ENCODE data around the gene RHBDL1.
"Not testable (repeated sequence)": the region's sequence is repeated elsewhere in the genome, so short reads cannot be mapped to it uniquely, and the experiment has no call there.

RHBDL1 gene

GRCh38 chr16:689175-689897 lies 13.9 kb downstream of the RHBDL1 start:
- DNase-seq: no peak

DNA sequence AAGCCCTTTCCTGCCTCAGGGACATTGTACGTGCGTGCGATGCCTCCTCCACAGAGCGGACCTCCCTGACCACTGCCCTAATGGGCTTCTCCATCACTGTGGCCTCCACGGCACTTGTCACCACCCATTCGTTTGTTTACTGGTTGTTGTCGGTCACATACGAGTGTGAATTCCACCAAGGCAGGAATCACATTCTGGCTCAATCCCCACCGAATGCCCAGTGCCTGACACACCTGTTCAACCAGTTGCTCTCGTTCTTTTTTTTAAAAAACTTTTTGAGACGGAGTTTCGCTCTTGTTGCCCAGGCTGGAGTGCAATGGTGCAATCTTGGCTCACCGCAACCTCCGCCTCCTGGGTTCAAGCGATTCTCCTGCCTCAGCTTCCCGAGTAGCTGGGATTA lies 15.8 kb downstream of the RHBDL1 start:
- not testable (repeated sequence) for DNase-seq

DNA sequence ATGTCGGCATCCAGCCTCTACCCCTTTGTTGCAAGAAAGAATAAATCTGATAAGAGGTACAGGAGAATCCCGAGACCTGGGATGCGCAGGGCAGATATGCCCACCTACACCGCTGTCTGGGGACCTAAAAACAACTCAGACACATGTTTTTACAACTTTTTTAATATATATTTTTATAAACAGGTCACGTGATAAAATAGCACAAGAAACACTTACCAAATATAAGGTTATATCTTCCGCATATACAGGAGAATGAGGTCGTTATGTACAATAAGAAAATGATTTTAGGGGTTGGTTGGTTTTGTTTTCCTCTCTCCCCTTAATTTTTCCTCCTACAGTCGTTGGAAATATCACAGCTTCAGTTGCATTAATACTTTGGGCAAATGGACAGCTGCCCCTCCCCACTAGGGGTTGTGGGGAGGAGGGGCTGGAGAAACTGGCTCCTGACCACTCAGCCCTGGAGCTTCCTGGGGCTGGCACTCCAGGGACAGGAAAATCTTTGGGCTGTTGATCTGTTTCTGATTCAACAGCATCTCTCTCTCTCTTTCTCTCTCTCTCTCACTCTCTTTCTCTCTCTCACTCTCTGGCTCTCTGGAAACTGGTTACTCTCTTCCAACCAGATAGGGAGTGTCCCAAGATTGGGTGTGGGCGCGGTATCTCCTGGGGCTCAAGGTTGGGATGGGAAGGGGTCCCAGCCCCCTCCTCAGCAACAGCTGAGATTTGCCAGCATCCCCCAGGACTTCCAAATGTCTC lies 17.1 kb downstream of the RHBDL1 start:
- no peak for DNase-seq

- DNase-seq: no peak
Measured at GRCh38 chr16:693364-693763, 17.9 kb downstream of the RHBDL1 start.

DNA sequence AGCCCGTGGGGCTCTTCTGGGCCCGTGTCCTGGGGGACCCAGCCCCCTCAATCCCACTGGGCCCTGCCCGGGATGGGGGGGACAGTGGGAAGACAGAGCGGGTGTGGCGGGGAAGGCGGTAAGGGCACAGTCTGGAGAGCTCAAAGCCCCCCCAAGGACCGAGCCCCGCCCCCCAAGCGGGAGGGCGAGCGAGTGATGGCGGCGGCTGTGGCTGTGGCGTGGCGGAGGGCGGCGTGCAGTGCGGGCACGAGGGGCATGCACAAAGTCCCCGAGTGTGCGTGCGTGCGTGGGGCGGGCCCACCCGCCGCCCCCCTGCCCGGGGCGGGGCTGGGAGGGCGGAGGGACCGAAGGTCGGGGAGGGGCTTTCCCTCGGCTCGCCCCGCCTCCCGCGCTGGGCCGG lies 18.3 kb downstream of the RHBDL1 start:
- no peak for DNase-seq

DNA sequence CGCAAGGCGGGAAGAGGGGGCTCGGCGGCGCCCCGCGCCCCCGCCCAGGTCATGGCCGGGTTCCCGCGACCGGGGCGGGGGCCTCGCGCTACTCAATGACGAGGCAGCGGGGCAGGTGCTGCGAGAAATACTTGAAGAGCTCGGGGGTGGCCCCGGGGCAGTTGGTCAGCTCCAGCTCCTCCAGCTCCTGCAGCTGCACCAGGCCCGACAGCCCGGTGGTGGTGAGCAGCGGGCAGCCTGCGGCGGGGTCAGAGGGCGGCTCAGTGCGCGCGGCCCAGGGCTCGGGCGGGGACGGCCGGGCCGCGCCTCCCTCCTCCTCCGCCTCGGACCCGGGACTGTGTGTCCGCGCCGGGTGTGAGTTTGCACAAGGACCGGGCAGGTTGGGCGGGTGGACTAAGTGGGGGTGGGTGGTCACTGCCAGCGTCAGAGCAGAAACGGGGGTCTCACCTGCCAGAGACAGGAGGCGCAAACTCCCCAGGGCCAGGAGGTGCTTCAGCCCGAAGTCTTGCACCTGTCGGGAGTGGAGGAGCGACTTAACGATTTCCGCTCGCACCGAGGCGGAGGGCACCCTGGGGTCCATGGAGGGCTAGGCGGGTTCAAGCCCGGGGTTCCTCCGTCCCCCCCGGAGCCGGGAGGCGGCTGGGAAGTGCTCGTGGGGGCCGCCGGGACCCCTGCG lies 18.9 kb downstream of the RHBDL1 start:
- no peak for DNase-seq

DNA sequence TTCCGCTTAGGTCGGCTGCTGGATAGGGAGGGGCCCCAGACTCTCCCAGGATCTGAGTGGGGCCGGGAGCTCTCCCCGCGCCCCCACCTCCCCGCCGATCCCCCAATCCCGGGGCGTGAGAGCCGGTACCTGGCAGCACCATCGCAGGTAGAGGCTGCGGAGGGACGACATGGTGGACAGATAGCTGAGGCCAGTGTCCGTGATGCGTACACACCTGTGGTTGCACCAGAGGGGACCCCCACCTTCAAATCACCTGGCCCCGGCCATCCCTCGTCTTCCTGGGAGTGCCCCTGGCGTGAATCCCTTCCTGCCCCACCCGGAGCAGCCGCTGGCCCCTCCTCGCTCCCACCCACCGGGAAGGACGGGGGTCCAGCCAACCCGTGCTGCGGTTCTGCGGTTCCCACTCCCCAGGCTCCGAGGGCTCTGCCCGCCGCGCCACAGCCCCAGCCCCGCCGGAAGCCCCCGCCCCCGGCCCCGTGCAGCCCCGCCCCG lies 19.4 kb downstream of the RHBDL1 start:
- no peak for DNase-seq

DNA sequence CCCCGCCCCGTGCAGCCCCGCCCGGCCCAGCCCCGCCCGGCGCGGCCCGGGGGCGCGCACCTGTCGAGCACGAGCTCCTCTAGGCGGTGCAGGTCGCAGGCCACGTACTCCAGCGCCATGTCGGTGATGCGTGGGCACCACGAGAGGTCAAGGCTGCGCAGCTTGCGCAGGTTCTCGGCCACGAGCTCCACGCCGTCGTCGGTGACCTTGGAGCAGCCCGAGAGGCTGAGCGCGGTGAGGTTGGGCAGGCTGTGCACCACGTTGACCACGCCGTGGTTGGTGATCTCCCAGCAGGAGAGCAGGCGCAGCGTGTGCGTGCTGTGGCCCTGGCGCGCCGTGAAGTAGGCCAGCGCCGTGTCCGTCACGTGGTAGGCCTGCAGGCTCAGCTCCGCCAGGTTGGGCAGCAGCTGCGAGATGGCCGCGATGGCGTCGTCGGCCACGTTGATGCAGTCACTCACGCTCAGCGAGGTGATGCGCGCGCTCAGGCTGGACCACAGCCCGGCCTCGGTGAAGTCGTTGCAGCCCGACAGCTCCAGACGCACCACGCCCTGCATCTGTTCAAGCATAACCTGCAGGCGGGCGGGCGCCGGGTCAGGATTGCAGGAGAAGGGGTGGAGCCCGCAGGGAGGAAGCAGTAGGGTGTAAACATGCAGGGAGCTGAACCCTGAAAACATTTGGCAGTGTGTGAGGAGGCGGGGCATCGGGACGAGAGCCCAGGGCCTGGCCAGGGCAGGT lies 20.1 kb downstream of the RHBDL1 start:
- peak; percentile 75 for DNase-seq

DNA sequence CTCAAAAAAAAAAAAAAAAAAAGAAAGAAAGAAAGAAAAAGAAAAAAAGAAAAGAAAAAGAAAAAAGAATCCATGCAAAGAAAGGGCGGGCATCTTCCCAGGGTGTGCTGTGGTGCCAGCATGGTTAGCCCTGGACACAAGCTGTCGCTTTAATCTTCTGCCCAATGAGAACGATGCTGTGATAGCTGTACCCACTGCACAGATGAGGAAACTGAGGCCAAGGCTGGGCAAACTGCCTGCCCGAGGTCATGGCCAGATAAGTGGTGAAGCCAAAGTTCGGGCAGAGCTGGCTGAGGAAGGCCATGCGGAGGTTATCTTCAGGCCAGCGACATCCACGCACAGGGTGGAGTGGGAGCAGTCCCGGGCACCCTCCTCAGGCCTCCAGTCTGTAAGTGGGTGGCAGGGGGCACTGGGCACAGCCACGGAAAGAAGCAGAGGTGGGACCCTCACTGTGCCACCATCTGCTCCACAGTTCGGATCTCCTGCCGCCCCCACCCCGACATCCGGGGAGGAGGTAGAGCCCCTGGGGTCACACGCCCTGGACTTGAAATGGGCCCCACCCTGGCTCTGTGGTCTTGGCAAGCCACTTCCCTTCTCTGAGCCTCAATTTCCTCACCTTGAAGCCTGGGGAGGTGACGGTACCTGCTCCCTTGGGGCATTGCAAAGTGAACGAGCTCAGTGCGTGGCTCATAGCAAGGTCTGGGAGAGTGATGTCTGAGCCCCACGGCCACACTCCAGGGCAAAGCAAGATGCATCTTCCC lies 23.6 kb downstream of the RHBDL1 start:
- DNase-seq: no peak

- DNase-seq: peak; percentile 54
Measured at GRCh38 chr16:700684-701584, 25.5 kb downstream of the RHBDL1 start.

GRCh38 chr16:702341-702740 lies 26.9 kb downstream of the RHBDL1 start:
- no peak for DNase-seq

GRCh38 chr16:703406-703805 lies 27.9 kb downstream of the RHBDL1 start:
- DNase-seq: no peak

DNA sequence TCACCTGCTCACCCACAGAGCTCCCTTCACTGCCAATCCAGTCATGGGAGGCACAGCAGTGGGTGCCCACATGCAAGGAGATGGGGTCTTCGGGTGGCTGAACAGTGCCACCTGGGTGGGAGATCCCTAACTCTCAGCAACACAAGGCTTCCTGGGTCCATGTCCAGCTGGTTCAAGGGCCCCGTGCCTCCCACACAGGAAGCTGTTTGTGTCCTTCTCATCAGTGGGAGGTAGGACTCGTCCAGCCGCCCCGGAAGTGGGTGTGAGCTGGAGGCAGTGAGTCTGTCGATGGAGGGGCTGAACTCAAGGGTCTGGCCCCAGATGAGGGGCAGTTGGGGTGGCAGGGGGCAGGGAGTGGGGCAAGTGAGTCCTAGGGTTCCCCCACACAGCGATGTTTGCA lies 28.6 kb downstream of the RHBDL1 start:
- DNase-seq: no peak

DNA sequence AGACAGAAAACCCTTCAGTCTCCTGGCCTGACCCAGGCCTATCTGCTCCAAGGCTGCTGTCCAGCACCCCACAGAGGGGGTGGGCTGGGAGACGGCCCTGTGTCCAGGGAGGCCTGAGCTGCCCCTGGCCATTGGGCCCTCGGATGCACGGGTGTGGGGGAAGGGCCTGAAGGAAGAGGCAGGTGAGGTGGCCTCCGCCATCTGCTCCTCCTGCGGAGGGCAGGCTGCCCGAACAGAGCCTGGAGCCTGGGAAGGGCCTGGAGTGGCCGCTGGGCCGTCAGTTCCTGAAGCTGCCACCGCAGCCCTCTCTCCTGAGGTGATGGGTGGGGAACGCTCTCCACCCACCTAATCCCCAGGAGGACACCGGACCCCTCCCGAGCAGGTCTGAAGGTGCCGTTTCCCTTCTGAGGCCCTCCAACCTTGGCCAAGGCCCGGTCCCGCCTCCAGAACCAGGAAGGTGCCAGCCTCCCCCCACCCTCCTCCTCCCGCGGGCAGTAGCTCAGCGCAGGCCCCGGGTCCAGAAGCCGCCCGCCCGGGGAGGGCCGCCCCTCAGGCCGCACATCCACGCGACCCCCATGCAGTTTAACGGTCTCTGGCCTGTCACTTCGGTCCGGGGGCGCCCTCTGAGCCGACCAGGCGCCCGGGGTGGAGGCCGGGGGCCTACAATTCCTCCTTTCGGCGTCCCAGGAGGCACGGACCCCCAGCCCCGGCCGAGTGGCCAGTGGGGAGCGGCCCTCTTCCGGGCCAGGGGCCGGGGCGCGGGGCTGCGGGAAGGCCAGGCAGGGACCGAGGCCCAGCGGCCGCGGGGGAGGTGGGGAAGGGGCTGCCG lies 29.3 kb downstream of the RHBDL1 start:
- DNase-seq: no peak

DNA sequence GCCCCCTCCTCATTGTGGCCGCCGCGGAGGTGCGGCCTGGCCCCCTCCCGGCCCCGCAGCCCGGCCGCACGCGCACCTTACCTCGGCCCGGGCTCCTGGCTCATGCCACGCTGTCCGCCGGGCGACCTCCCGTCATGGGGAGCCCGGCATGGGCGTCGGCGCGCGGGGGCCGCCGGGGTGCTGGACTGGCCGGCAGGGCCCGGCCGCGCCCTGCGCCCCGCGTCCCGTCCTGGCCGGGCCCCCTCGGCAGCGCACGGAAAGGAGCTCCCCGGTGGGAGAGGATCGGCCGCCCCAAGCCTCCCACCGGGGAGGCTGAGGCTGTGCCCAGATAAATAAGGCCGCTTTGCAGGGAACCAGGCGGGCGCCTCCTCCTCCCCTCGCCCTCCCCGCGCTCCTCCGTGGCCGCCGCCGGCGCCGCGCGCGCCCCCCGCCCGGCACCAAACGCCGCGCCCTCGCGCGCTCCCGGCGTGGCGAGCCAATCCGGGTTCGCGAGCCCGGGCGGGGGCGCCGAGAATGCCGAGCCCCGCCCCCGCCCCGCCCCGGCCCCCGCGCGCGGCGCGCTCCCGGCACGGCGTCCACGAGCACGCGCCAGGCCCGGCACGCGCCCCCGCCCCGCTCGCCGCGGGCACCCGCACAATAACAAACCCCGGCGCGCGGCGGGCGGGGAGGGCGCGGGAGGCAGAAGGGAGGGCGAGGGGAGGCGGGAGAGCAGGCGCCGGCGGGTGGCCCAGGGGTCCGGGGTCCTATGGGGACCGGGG lies 30.1 kb downstream of the RHBDL1 start, which contains the start of gene FBXL16:
Gene FBXL16 (minus strand): TSS at position 371 of the 758 bp plus-strand sequence. CDS start 8,396 bp downstream, outside the sequence.
- no peak for DNase-seq

- DNase-seq: no peak
Measured at GRCh38 chr16:706189-707061, 31.0 kb downstream of the RHBDL1 start.

DNA sequence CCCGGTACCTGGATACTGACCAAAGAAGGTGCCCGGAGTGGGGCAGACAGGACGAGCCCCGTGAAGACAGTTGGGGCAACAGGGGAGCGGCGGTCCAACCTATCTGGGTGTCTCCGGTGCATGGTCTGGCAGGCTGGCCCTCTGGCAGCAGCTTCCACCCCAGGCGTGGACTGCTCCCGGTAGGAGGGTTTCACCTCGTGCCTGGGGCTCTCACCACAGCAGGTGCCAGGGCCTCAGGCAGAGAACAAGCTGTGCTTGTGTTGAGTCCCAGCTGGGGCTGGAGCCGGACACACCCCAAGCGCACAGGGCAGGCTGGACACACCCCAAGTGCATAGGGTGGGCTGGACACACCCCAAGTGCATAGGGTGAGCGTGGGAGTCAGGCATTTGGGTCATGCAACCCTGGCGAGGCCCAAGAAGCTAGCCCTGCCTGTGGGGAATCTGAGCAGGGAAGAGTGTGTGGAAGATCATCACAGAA lies 31.6 kb downstream of the RHBDL1 start:
- no peak for DNase-seq

GRCh38 chr16:708019-708418 lies 32.5 kb downstream of the RHBDL1 start:
- DNase-seq: no peak
